Urinary bladder (tissue), 4 donors: ENCODE results near the gene BNC2. TPM values are rescaled to one million over a fixed set of nuclear protein-coding genes. Genes with fewer than 3 reads are reported as not detected.

ENCODE experiments used
- DNase-seq: peaks from one replicate; pipeline ENCODE4 v3.0.0-alpha.2; 2015; ENCODE audit errors: extremely low spot score
- H3K27ac ChIP-seq: one replicate; pipeline ENCODE4 v1.5.1; 2013; ENCODE audit warnings: low read depth, mild to moderate bottlenecking, moderate library complexity
- H3K36me3 ChIP-seq: one replicate; pipeline ENCODE4 v1.6.1; 2013; ENCODE audit warnings: mild to moderate bottlenecking, moderate library complexity; ENCODE audit not compliant: insufficient read depth
- H3K4me1 ChIP-seq: one replicate; pipeline ENCODE4 v1.6.1; 2013; ENCODE audit warnings: mild to moderate bottlenecking, moderate library complexity; ENCODE audit not compliant: insufficient read depth
- H3K4me3 ChIP-seq: one replicate; pipeline ENCODE4 v1.5.1; 2013; ENCODE audit warnings: low read depth, low read length
- WGBS: extraction: QIAGEN DNeasy Blood & Tissue Kit; methylation state at CpG from one replicate; pipeline ENCODE4 v1.1.7; 2013; 5-methylcytosine and 5-hydroxymethylcytosine counted together
- polyA plus RNA-seq: library from polyadenylated mRNA; stranded (reverse); fragments of 200-250 nt; gene quantifications from one replicate; pipeline ENCODE4 v1.2.3, GENCODE V29; 2013
- total RNA-seq: library from RNA; depleted of rRNA; stranded (reverse); fragments of >200 nt; gene quantifications from one replicate; pipeline ENCODE4 v1.2.3, GENCODE V29; 2014
- donor health status: healthy with polysubstance abuse.
- donor health status: healthy.

The BNC2 gene
- total and polyA plus RNA-seq, 2 donors, result 10.7 to 69.5 TPM

DNA sequence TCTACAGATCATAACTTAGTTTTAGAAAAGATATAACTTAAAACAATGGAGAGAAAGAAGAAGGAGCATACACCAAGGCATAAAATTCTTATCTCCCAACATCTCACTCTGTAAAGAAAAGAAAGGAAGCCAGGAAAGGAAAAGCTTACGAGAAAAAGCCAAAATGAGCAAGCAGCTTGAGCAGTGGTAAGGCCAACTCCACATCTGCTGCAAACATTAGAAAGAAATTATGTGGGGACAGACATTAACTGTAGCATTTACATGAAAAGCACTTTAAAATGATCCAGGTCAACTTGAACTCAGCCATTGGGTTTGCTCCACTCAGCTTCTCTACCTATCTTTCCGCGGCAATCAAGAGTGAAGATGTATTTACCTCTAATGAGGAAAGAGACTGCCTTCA lies 176.9 kb downstream of the BNC2 start:
- Histone ChIP-seq H3K4me1 (no peaks in the 10 kb centered on the region), H3K36me3 (no peaks in the 10 kb centered on the region), H3K27ac (no peak overlapping the region), H3K4me3 (no peak overlapping the region)
- DNase-seq, result no peak
- WGBS, result 76% methylated on average over 3 of the region's 3 CpGs

DNA sequence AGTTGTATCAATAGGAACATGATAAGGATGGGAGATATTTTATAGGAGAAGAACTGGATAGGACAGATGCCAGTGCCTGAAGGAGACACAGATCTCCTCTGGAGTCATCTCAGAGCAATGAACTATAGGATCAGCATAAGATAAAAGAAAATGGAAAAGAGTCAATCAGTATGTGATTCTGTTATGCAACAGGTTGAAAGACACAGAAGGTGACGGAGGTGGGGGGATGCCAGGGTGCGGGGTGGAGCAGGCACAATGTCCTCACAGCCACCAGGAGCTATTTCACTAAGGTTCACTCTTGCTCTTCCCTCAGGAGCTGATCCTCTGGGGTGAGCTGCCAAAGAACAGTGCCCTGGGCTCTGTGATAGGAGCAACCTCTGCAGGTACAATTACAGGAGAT lies 179.8 kb downstream of the BNC2 start:
- 89% methylated on average over 2 of the region's 2 CpGs for WGBS
- H3K27ac ChIP-seq, result no peak overlapping the region
- H3K4me1 ChIP-seq, result no peaks in the 10 kb centered on the region

DNA sequence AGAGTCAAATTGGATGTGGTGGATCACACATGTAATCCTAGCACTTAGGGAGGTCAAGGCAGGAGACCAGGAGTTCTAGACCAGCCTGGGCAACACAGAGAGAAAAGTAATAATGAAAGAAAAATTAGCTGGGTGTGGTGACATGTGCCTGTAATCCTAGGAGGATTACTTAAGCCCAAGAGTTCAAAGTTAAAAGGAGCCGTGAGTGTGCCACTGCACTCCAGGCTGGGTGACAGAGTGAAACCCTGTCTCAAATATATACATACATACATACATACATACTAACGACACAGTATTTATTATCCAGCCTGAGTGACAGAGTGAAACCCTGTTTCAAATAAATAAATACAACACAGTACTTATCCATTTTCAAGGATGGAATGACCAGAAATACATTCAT lies 180.3 kb downstream of the BNC2 start:
- no peak for DNase-seq
- H3K27ac ChIP-seq, result no peak overlapping the region
- no peaks in the 10 kb centered on the region for H3K36me3 ChIP-seq
- H3K4me3 ChIP-seq, result no peak overlapping the region
- 68% methylated on average over 2 of the region's 2 CpGs for WGBS
- no peaks in the 10 kb centered on the region for H3K4me1 ChIP-seq

More for the DNA sequence above, 179.8 kb downstream of the BNC2 start:
- no peak overlapping the region for H3K4me3 ChIP-seq
- H3K36me3 ChIP-seq, result no peaks in the 10 kb centered on the region
- DNase-seq, result no peak

DNA sequence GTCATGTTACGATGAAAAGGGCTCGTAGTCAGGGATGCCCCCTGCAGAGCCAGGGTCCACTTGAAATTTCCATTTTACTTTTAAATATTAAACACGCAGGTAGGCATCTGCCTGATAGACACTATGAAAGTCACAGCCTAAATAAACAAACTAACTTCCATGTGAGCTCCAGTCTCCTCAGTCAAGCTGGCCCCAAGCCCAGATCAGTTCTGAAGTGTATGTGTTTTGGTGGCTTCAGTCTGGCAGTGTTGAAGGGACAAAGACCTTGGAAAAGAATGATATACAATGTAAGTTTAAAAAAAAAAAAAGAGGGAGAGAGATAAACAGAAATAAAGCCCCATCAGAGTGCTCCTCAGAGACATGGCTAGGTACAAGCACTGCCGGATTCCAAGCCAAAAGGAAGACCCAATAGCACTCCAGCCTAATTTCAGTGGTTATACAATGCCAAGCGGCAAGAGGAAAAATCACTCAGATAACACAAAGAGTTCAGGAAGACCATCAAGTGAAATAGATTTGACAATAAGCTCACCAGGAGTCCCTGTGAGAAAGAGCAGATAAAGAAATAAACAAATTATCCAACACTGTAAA lies 181.0 kb downstream of the BNC2 start:
- Histone ChIP-seq H3K4me3 (no peak overlapping the region), H3K36me3 (no peaks in the 10 kb centered on the region), H3K27ac (no peak overlapping the region), H3K4me1 (no peaks in the 10 kb centered on the region)
- WGBS, result 52% methylated on average over 5 of the region's 5 CpGs
- no peak for DNase-seq

DNA sequence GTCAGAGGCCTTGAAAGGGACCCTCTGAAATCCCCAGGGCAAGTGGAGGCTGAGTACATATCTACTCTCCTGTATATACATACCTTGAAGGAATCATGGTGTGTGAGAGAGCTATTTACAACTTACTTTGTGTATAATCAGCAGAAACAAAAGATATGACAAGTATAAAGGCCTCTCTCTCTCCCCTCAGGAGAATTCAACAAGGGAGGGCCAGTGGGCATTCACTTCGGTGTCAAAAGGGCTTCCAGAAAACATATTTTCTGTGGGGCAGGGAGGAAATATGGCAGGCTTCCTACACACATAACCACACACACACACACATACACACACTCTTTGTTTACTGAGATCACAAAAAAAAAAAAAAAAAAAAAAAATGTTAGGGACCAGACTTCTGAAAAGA lies 181.7 kb downstream of the BNC2 start:
- no peak for DNase-seq
- no peaks in the 10 kb centered on the region for H3K4me1 ChIP-seq
- H3K36me3 ChIP-seq, result no peaks in the 10 kb centered on the region
- H3K27ac ChIP-seq, result no peak overlapping the region
- no peak overlapping the region for H3K4me3 ChIP-seq
- WGBS, result 45% methylated on average over 1 of the region's 1 CpG

DNA sequence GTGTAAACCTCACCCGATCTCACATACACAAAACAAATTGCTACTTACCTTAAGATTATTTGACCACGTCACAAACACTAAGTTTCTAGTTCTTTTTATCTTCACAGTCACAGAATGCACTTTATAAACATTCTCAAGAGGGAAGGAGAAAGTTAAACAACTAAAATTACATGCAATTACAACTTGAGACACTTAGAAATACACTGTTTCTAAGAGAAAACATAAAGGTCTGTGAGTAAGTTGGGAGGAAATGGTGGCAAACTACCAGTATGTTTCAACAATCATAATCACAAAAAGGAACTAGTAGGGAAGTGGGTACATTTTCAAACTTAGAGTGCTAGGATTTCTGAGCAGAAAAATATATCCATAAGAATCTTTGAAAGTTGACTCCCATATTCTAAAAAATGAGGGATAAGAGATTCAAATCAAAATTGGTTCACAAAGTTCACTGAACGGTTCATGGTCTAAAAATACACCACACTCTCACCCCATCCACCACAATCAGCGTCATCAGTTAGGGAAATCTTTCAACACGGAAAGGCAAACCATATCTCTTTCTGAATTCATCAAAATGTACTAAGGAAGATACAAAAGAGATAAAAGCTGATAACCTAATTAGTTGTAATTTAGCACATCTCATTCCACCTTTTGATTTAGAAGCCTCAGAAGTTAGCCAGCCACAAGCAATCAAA lies 182.6 kb downstream of the BNC2 start:
- DNase-seq, result no peak
- H3K36me3 ChIP-seq, result no peaks in the 10 kb centered on the region
- H3K4me1 ChIP-seq, result no peaks in the 10 kb centered on the region
- H3K27ac ChIP-seq, result no peak overlapping the region
- H3K4me3 ChIP-seq, result no peak overlapping the region
- WGBS, result 55% methylated on average over 5 of the region's 5 CpGs

DNA sequence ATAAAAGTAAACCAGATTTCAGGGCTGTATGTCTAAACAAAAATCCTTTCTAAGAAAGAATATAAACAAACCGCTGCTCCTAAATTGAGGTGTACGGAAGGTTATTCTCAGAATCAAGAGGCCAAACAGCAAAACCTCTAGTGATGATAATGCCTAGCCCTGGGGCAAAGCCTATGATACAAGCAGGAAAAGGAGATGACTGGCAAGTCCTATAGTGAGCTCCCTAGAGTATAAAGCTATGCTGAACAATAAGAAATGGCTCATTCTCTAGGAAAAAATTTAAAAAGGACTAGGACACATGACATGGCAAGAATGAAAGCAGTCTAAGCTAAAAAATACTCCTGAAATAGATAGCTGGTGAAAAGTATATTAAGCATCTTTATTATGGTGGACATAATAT lies 187.1 kb downstream of the BNC2 start:
- DNase-seq, result no peak
- WGBS, result 51% methylated on average over 2 of the region's 2 CpGs
- no peak overlapping the region for H3K27ac ChIP-seq
- no peak overlapping the region for H3K4me3 ChIP-seq
- H3K4me1 ChIP-seq, result no peaks in the 10 kb centered on the region
- H3K36me3 ChIP-seq, result no peaks in the 10 kb centered on the region

DNA sequence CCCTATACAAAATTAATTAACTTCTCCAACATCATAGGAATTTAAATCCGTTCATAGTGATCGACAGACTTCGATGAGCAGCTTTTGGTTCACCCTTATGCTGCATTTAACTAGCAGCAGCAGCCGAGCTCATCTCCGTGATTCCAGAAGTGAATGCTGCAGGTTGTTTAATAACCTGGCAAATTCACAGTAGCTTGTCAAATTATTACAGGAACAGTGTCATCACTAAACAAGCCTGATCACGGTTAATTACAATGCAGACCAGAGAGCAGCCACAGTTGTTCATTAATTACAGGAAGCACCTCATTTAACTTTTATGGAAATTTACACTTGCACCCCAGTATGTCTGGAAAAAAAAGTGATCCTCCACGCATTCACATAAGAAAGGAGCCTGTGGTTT lies 188.2 kb downstream of the BNC2 start:
- H3K4me1 ChIP-seq, result no peaks in the 10 kb centered on the region
- no peaks in the 10 kb centered on the region for H3K36me3 ChIP-seq
- H3K27ac ChIP-seq, result no peak overlapping the region
- WGBS, result 82% methylated on average over 7 of the region's 7 CpGs
- DNase-seq, result no peak
- no peak overlapping the region for H3K4me3 ChIP-seq

DNA sequence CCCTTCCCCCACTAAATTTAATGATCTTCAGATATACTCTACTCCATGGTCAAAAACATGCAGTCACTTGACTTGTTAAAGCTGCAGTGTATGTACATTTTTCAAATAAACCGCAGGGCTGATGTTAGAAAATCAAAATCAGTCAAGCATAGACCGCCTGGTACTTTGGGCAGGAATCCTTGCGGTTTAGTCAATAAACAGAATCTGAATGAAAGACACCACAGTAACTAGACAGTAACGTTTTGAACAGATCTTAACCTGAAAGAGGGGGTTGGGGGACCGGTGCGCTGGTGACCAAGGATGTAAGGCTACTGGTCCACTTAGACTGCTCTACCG lies 188.8 kb downstream of the BNC2 start:
- Histone ChIP-seq H3K27ac (no peak overlapping the region), H3K4me1 (no peaks in the 10 kb centered on the region), H3K36me3 (no peaks in the 10 kb centered on the region), H3K4me3 (no peak overlapping the region)
- WGBS, result 86% methylated on average over 7 of the region's 7 CpGs
- no peak for DNase-seq

DNA sequence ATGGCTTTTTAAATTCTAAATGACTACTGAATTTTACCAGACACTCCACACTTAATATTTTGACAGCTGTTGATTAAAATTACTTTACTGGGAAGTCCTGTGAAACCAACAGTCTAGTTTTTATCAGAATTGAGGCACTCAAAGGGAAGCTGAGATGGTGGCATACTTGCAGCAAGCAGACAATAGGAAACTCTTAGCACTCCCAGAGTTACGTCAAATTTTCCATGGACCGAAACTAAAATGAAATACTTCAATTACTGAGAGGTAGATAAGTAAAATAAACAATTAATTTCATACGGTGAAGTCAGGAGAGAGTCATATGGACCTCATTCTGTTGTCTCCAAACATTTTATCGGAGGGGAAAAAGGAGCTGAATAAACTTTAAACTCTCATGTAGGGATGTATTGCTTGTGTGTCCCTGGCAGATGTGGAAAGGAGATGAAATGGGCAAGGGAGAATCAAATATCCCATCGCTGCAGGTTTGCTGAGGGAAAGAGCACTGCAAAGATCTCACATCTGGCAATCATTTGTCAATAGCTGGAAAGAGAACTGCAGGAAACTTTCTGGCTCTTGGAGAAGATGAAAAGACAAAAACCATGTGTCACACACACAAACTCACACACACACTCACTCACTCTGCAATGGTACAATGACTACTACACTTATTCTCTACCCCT lies 189.4 kb downstream of the BNC2 start:
- Histone ChIP-seq H3K4me3 (no peak overlapping the region), H3K27ac (no peak overlapping the region), H3K4me1 (no peaks in the 10 kb centered on the region), H3K36me3 (no peaks in the 10 kb centered on the region)
- WGBS, result 74% methylated on average over 5 of the region's 5 CpGs
- no peak for DNase-seq

DNA sequence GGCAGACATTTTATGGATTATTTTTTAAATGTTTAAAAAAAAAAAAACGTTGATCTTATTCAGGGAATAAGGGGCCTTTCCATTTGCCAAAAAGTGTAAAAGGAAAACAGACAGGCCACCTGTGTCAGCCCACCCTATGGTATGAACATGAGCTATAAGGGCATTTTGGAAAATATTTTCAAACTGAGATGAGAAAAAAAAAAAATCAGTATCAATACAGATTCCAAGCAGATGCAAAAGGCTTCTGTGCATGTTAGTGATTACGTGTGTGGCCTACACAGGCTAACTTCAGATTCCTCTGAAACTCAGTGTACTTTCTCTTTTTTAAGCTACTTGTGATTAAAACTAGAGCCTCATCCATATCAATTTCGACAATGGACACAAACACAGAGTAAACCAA lies 189.9 kb downstream of the BNC2 start:
- DNase-seq, result no peak
- Histone ChIP-seq H3K27ac (no peak overlapping the region), H3K36me3 (no peaks in the 10 kb centered on the region), H3K4me3 (no peak overlapping the region), H3K4me1 (no peaks in the 10 kb centered on the region)
- WGBS, result 67% methylated on average over 3 of the region's 3 CpGs

DNA sequence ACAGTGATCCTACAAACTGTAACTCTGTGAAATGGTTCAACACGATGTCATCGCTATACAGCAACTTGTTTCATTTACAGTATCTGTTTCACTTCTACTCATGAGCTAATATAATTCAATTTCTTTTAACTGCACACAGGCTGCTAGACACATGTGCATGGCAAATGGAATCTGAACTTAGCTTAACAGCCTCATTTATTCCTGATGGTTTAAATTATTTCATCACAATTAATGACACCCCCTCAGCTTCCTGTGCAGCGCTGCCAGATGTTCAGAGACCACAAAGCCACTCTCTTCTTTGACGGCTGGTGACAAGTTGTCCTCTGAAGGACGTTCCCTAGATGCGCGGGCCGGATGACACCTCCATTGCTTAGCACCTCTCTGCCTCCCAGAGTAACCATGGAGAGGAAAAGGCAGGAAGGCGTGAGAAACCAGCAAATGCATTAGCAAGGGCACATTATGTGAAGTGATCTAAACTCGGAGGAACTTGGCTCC lies 191.1 kb downstream of the BNC2 start:
- no peak for DNase-seq
- no peak overlapping the region for H3K27ac ChIP-seq
- no peaks in the 10 kb centered on the region for H3K4me1 ChIP-seq
- no peak overlapping the region for H3K4me3 ChIP-seq
- WGBS, result 78% methylated on average over 10 of the region's 10 CpGs
- no peaks in the 10 kb centered on the region for H3K36me3 ChIP-seq

DNA sequence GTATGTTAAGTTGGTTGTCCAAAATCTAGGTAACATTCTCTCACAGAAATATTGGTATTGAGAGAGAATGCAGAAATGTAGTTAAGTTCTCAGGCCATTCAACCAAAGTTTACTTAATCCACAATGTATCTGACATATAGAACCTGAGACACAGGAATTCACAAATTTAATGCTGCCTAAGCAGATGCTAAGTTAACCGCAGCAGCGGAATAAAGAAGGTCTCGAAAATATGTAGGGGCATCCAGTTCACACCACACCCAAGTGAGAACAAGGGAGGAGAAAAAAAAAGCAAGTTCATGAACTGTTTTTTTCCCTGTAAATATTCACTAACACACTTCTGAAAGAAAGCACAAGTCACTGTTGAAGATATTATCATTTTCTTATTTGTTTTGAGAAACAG lies 194.0 kb downstream of the BNC2 start:
- Histone ChIP-seq H3K4me1 (no peaks in the 10 kb centered on the region), H3K27ac (no peak overlapping the region)
- WGBS, result 84% methylated on average over 3 of the region's 3 CpGs

DNA sequence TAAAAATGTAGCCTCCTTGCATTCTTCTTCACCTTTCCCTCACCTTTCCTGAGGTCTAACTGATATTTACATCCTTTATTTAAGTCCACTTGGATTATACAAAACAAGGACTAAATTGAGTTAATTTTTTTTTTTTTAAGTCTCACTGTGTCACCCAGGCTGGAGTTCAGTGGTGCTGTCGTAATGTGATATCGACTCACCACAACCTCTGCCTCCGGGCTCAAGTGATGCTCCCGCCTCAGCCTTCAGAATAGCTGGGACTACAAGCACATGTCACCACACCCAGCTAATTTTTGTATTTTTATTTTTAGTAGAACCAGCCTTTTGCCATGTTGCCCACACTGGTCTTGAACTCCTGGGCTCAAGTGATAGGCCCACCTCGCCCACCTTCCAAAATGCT lies 195.3 kb downstream of the BNC2 start:
- DNase-seq, result no peak
- Histone ChIP-seq H3K4me3 (no peak overlapping the region), H3K4me1 (no peaks in the 10 kb centered on the region), H3K36me3 (no peaks in the 10 kb centered on the region), H3K27ac (no peak overlapping the region)
- 96% methylated on average over 5 of the region's 5 CpGs for WGBS

More for the DNA sequence above, 194.0 kb downstream of the BNC2 start:
- Histone ChIP-seq H3K4me3 (no peak overlapping the region), H3K36me3 (no peaks in the 10 kb centered on the region)
- DNase-seq, result no peak
